GM21360 (cell line): ENCODE measurements around the gene PTK6.
"Not testable (repeated sequence)": the region's sequence is repeated elsewhere in the genome, so short reads cannot be mapped to it uniquely, and the experiment has no call there.

Source experiments
- ATAC-seq: cut with Tn5 transposase; IDR thresholded peaks from one replicate; pipeline ENCODE4 v1.9.1; 2021; ENCODE audit warnings: mild to moderate bottlenecking, moderate library complexity; ENCODE audit not compliant: unreplicated experiment

PTK6 gene

DNA sequence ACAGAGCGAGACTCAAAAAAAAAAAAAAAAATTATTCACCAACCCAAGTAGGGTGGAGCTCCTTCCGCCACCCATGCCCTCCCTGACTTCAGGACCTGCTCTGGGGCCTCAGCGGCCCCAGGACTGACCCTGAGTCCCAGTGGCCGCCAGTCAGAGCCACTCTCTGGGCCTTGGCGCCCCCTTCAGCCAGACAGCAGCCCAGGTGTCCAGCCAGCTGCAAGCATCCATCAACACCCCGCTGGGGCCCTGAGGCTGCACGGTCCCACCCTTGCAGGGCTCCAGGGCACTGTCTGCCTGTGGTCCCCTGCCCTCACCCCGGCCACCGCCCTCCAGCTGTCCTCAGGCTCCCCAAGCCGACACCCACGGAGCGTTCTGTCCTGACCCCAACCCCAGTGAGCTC, 53.3 kb downstream of the PTK6 start:
- ATAC-seq: no peak

DNA sequence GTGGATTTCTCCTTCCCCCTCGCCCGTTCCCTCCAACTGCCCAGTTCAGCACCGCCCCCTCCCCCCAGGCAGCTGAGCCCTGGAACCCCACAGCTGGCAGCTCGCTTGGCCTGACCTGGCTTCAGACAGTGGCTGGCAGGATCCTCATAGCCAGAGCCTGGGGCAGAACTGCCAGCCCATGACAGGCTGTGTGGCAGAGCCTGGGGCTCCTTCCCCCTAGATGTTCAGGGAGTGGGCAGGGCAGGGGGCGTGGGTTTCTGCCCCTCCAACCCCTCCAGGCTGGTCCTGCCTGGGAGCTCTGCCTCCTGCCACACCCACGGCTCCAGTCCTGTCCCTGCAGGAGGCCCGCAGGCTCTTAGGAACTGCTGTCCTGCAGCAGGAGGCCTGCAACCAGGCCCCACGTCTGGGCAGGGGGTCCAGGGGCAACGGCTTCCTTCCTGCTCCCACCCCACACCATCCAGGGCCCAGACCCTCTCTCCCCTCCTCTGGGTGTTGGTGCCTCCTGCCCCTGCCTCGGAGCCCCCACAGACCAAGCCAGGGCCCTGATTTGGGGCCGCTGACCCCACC, 55.1 kb downstream of the PTK6 start:
- no peak for ATAC-seq

DNA sequence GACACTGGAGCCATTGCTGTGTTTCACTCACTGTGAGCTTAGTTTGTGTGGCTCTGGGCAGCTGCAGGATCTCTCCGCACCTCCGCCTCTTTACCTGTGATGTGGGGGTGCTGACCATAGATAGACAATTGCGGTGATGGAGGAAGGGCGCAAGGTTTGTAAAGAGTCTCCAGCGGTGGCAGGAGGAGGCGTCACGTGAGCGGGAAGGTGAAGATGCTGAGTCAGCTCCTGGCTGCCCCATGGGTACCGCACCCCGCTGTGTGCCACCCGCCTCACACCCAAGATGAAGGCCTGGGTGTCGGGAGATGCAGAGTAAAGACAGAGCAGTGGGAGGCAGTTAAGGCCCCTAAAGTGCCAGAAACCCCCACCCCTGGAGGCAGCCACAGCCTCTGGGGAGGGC, 55.7 kb downstream of the PTK6 start:
- ATAC-seq: no peak

DNA sequence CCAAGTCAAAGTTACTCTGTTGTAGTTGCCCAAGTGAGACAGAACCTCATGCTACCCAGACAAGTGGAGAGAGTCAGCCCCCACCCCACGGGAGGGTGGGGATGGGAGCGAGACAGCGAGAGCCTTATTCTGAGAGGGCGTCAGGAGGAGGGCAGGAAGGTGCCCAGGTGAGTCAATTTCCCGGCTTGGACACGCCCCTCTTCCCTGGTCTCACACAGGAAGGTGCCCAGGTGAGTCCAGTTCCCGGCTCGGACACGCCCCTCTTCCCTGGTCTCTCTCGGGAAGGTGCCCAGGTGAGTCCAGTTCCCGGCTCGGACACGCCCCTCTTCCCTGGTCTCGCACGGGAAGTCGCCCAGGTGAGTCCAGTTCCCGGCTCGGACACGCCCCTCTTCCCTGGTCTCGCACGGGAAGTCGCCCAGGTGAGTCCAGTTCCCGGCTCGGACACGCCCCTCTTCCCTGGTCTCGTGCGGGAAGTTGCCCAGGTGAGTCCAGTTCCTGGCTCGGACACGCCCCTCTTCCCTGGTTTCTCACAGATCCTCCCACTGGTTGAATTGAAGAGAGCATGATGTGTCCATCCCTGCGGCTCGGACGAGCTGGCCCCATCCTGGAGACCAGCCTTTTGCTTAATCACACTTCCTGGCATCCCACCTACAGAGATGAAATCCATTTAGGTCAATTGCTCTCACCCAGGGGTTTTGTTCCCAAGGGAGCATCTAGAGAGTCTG, 57.3 kb downstream of the PTK6 start:
- ATAC-seq: not testable (repeated sequence)

DNA sequence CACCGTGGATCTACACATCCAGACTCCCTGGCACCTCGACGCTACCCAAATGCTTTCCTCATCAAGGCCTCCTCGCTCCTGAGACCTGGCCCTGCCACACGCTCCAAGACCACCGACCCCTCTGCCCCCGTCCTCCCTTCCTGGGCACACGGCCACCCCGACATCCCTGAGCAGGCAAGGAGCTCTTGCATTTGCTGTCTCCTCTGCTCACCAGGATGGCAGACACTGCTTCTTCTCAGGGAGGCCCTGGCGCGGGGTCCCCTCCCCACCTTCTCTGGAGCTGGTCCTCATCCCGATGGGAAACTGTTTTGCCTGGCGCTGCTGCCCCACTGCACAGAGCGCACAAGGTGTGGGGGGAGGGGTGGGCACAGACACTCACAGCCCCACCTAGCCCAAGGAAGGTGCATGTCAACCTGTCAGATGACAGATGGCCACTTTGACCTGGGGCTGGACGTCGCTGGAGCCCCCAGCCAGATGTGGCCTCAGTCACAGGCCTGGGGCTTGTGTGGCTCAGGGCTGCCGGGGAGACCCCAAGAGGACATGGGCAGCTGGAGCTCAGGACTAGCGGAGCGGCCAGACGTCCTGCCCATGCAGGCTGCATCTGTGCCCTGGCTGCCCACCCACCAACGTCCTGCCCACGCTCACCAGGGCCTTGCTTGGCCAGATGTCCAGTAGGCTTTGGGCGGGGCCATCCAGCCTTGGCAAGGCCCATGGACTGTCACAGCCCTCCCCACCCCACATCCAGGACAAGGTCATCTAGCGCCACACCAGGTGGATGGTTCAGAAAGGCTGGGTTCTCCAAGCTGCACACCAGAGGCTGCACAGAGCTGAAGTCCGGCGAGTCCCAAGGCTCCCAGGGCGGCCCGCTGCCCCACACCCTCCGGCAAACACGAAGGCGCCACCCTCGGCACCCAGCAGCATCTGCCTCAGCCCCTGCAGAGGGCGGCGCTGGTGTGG, 58.6 kb downstream of the PTK6 start:
- no peak for ATAC-seq
